Measurements from ENCODE around the gene LIG1. TPM values are rescaled to one million over a fixed set of nuclear protein-coding genes. Genes with fewer than 3 reads are reported as not detected.

LIG1 gene
- total and polyA plus RNA-seq, 9 of the 15 experiments (the other 6 are each of a cell fraction or from before 2014, with no cell fraction given): 9.6 to 114 (median 71.1) TPM

- TF ChIP-seq REST (IDR thresholded peaks at IDR 0.05; ENCODE audit: borderline replicate concordance) (peak; percentile 53; the same call in 1 of the 2 replicates), REST (CRISPR knock-in tag; IDR thresholded peaks at IDR 0.05; ENCODE audit: low read depth) (no peak), USF2 (CRISPR knock-in tag; IDR thresholded peaks at IDR 0.05) (peak; percentile 94), ZBTB40 (IDR thresholded peaks at IDR 0.05) (no peak), ZBTB40 (CRISPR knock-in tag; IDR thresholded peaks at IDR 0.05) (no peak), LCOR (CRISPR knock-in tag; IDR thresholded peaks at IDR 0.05) (no peak), RAD51 (IDR thresholded peaks at IDR 0.05; ENCODE audit: borderline replicate concordance, low read depth) (peak; percentile 94), BHLHE40 (IDR thresholded peaks at IDR 0.05; ENCODE audit: low read length) (peak; percentile 25; the same call in 1 of the 2 replicates), ZNF584 (CRISPR knock-in tag; IDR thresholded peaks at IDR 0.05; ENCODE audit: low read depth) (no peak)
Measured at GRCh38 chr19:48190288-48190884, 20.2 kb upstream of the LIG1 start (continued).

Measured in K562 (cell line).